HepG2 (cell line): ENCODE measurements around the gene ESF1. TPM values are rescaled to one million over a fixed set of nuclear protein-coding genes. Genes with fewer than 3 reads are reported as not detected.

Experiments
- HMG20B ChIP-seq: conservative IDR thresholded peaks from 2 replicates; pipeline ENCODE4 v1.6.1; 2016; ENCODE audit warnings: missing genetic modification reagents, missing compliant biosample characterization
- HNF4A ChIP-seq: sonication (generic); formaldehyde crosslinking; IDR thresholded peaks from 2 replicates; pipeline ENCODE4 v1.4.0; 2020; ENCODE audit warnings: missing genetic modification reagents
- TAF15 ChIP-seq: fragments of 200-400 bp; formaldehyde crosslinking; IDR thresholded peaks from one replicate; pipeline ENCODE4 v1.6.1; 2018; ENCODE audit warnings: mild to moderate bottlenecking, low read depth, low read length; ENCODE audit not compliant: poor library complexity, severe bottlenecking
- ZBTB7B ChIP-seq: sonication (generic); formaldehyde crosslinking; IDR thresholded peaks from 2 replicates; pipeline ENCODE4 v1.4.0; 2020; ENCODE audit warnings: missing genetic modification reagents
- ZNF224 ChIP-seq: sonication (generic); formaldehyde crosslinking; IDR thresholded peaks from 2 replicates; pipeline ENCODE4 v1.5.0; 2020; ENCODE audit warnings: mild to moderate bottlenecking, missing genetic modification reagents
- ZNF331 ChIP-seq: sonication (generic); formaldehyde crosslinking; IDR thresholded peaks from 2 replicates; pipeline ENCODE4 v1.4.0; 2020; ENCODE audit warnings: missing genetic modification reagents
- ZNF33A ChIP-seq: sonication (generic); formaldehyde crosslinking; IDR thresholded peaks from 2 replicates; pipeline ENCODE4 v1.5.1; 2020; ENCODE audit warnings: missing genetic modification reagents, mild to moderate bottlenecking, moderate library complexity, borderline replicate concordance
- ZSCAN12 ChIP-seq: sonication (generic); formaldehyde crosslinking; IDR thresholded peaks from 2 replicates; pipeline ENCODE4 v1.9.0; 2021; ENCODE audit warnings: mild to moderate bottlenecking, missing genetic modification reagents
- ZSCAN31 ChIP-seq: sonication (generic); formaldehyde crosslinking; IDR thresholded peaks from 2 replicates; pipeline ENCODE4 v1.5.0; 2020; ENCODE audit warnings: low read depth, mild to moderate bottlenecking, missing genetic modification reagents
- polyA plus RNA-seq, 8 experiments: library from polyadenylated mRNA; depleted of rRNA in 3 of 8; stranded (reverse) in 7 of 8; unstranded in 1 of 8; fragments of >200 nt; fragmentation: Illumina TruSeq in 4 of 8; extraction: Trizol in 4 of 8; gene quantifications; 2 replicates each; pipeline versions ENCODE4 v1.2.1 to v1.2.3, GENCODE V29; 2011 to 2016; ENCODE audit warnings: low read depth in 4 of 8, missing spikeins in 1 of 8, mixed read lengths in 1 of 8; ENCODE audit not compliant: insufficient read depth in 1 of 8
- total RNA-seq, 5 experiments: library from RNA; depleted of rRNA; stranded (reverse); fragments of >200 nt; fragmentation: Illumina TruSeq; extraction: Trizol; gene quantifications; 2 replicates each; pipeline ENCODE4 v1.2.3, GENCODE V29; 2016; ENCODE audit warnings: low read depth in 1 of 5
- TF ChIP-seq, protein P1 (sequence below): IDR thresholded peaks from 2 replicates; pipeline ENCODE4 v1.4.0; 2020; ENCODE audit warnings: mild to moderate bottlenecking, missing genetic modification reagents
- TF ChIP-seq, protein P2 (sequence below): sonication (generic); formaldehyde crosslinking; IDR thresholded peaks from 2 replicates; pipeline ENCODE4 v1.8.0; 2022; ENCODE audit warnings: mild to moderate bottlenecking, missing genetic modification reagents, borderline replicate concordance
- TF ChIP-seq, protein P3 (sequence below): sonication (generic); formaldehyde crosslinking; IDR thresholded peaks from 2 replicates; pipeline ENCODE4 v1.5.1; 2020; ENCODE audit warnings: mild to moderate bottlenecking, missing genetic modification reagents, moderate library complexity
- TF ChIP-seq, protein P4 (sequence below): sonication (generic); formaldehyde crosslinking; conservative IDR thresholded peaks from 2 replicates; pipeline ENCODE4 v1.8.1; 2023; ENCODE audit warnings: missing genetic modification reagents
- TF ChIP-seq, protein P5 (sequence below): sonication (generic); formaldehyde crosslinking; IDR thresholded peaks from 2 replicates; pipeline ENCODE4; 2020; ENCODE audit warnings: missing genetic modification reagents, mild to moderate bottlenecking, borderline replicate concordance
- TF ChIP-seq, protein P6 (sequence below): IDR thresholded peaks from 2 replicates; pipeline ENCODE4 v1.6.1; 2016; ENCODE audit warnings: missing genetic modification reagents, missing compliant biosample characterization

ESF1 gene
- total and polyA plus RNA-seq, 2 of the 13 experiments (the other 11 are each of a cell fraction or from before 2014, with no cell fraction given): 7.3 to 66.9 TPM

DNA sequence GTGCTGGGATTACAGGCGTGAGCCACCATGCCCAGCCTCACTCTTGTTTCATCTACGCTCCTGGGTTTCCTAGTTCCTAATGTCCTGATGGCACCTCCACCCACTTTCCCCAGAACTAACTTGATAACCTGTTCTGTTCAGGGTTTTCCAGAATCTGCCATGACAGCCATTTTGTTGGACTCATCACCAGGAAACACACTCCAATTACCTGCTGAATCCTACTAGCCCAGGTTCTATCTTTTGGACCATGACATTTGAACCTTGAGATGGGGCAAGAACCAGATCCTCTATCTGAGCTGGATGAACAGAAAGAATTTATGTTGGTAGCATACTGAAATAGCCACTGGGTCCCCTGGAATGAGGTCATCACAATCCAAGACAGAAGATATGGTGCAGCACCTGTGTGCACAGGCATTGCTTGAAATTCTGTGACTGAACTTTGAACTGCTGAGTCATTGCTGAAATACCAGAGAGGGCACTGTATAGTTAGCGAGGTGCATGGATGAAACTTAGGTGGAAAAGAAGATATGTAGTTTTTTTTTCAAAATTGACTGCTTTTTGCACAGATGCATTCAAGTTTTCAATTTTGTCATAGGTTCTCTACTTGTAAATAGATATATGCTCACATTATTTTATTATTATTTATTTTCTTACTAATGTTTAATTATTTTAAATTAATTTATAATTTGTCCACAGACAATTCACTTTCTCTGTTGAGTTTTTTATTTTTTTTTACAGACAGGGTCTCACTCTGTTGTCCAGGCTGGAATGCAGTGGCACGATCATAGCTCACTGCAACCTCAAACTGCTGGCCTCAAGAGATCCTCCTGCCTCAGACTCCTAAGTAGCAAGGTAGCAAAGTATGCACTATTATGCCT lies 103.2 kb downstream of the ESF1 start (continued):
- TF ChIP-seq, protein P1, sequence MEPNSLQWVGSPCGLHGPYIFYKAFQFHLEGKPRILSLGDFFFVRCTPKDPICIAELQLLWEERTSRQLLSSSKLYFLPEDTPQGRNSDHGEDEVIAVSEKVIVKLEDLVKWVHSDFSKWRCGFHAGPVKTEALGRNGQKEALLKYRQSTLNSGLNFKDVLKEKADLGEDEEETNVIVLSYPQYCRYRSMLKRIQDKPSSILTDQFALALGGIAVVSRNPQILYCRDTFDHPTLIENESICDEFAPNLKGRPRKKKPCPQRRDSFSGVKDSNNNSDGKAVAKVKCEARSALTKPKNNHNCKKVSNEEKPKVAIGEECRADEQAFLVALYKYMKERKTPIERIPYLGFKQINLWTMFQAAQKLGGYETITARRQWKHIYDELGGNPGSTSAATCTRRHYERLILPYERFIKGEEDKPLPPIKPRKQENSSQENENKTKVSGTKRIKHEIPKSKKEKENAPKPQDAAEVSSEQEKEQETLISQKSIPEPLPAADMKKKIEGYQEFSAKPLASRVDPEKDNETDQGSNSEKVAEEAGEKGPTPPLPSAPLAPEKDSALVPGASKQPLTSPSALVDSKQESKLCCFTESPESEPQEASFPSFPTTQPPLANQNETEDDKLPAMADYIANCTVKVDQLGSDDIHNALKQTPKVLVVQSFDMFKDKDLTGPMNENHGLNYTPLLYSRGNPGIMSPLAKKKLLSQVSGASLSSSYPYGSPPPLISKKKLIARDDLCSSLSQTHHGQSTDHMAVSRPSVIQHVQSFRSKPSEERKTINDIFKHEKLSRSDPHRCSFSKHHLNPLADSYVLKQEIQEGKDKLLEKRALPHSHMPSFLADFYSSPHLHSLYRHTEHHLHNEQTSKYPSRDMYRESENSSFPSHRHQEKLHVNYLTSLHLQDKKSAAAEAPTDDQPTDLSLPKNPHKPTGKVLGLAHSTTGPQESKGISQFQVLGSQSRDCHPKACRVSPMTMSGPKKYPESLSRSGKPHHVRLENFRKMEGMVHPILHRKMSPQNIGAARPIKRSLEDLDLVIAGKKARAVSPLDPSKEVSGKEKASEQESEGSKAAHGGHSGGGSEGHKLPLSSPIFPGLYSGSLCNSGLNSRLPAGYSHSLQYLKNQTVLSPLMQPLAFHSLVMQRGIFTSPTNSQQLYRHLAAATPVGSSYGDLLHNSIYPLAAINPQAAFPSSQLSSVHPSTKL (CRISPR knock-in tag): peak; percentile 99
- TF ChIP-seq ZNF224 (CRISPR knock-in tag): no peak; the same call in 1 of the 2 replicates
- no peak for TF ChIP-seq ZSCAN12 (CRISPR knock-in tag)
- TF ChIP-seq, protein P2, sequence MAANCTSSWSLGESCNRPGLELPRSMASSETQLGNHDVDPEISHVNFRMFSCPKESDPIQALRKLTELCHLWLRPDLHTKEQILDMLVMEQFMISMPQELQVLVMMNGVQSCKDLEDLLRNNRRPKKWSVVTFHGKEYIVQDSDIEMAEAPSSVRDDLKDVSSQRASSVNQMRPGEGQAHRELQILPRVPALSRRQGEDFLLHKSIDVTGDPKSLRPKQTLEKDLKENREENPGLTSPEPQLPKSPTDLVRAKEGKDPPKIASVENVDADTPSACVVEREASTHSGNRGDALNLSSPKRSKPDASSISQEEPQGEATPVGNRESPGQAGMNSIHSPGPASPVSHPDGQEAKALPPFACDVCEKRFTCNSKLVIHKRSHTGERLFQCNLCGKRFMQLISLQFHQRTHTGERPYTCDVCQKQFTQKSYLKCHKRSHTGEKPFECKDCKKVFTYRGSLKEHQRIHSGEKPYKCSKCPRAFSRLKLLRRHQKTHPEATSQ (CRISPR knock-in tag): no peak
- TF ChIP-seq HMG20B: peak; percentile 80
- no peak for TF ChIP-seq TAF15
- peak; percentile 20; the same call in 1 of the 2 replicates for TF ChIP-seq ZBTB7B (CRISPR knock-in tag)
- no peak for TF ChIP-seq ZNF33A
- TF ChIP-seq, protein P3, sequence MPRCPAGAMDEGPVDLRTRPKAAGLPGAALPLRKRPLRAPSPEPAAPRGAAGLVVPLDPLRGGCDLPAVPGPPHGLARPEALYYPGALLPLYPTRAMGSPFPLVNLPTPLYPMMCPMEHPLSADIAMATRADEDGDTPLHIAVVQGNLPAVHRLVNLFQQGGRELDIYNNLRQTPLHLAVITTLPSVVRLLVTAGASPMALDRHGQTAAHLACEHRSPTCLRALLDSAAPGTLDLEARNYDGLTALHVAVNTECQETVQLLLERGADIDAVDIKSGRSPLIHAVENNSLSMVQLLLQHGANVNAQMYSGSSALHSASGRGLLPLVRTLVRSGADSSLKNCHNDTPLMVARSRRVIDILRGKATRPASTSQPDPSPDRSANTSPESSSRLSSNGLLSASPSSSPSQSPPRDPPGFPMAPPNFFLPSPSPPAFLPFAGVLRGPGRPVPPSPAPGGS (CRISPR knock-in tag): no peak
- TF ChIP-seq, protein P4, sequence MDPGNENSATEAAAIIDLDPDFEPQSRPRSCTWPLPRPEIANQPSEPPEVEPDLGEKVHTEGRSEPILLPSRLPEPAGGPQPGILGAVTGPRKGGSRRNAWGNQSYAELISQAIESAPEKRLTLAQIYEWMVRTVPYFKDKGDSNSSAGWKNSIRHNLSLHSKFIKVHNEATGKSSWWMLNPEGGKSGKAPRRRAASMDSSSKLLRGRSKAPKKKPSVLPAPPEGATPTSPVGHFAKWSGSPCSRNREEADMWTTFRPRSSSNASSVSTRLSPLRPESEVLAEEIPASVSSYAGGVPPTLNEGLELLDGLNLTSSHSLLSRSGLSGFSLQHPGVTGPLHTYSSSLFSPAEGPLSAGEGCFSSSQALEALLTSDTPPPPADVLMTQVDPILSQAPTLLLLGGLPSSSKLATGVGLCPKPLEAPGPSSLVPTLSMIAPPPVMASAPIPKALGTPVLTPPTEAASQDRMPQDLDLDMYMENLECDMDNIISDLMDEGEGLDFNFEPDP (CRISPR knock-in tag): 0 out of 2 replicates have a peak, but pooled peaks have one; percentile 68
- TF ChIP-seq, protein P5, sequence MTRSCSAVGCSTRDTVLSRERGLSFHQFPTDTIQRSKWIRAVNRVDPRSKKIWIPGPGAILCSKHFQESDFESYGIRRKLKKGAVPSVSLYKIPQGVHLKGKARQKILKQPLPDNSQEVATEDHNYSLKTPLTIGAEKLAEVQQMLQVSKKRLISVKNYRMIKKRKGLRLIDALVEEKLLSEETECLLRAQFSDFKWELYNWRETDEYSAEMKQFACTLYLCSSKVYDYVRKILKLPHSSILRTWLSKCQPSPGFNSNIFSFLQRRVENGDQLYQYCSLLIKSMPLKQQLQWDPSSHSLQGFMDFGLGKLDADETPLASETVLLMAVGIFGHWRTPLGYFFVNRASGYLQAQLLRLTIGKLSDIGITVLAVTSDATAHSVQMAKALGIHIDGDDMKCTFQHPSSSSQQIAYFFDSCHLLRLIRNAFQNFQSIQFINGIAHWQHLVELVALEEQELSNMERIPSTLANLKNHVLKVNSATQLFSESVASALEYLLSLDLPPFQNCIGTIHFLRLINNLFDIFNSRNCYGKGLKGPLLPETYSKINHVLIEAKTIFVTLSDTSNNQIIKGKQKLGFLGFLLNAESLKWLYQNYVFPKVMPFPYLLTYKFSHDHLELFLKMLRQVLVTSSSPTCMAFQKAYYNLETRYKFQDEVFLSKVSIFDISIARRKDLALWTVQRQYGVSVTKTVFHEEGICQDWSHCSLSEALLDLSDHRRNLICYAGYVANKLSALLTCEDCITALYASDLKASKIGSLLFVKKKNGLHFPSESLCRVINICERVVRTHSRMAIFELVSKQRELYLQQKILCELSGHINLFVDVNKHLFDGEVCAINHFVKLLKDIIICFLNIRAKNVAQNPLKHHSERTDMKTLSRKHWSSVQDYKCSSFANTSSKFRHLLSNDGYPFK: no peak
- peak; percentile 99 for TF ChIP-seq HNF4A (CRISPR knock-in tag)
- no peak for TF ChIP-seq ZSCAN31 (CRISPR knock-in tag)
- TF ChIP-seq ZNF331 (CRISPR knock-in tag): peak; percentile 93
- TF ChIP-seq, protein P6, sequence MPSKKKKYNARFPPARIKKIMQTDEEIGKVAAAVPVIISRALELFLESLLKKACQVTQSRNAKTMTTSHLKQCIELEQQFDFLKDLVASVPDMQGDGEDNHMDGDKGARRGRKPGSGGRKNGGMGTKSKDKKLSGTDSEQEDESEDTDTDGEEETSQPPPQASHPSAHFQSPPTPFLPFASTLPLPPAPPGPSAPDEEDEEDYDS (CRISPR knock-in tag): peak; percentile 49; the same call in 1 of the 2 replicates
